BLaER1 (cell line): ENCODE measurements around the gene G3BP1.

Source experiments
- H3K27ac ChIP-seq: shearing (Covaris generic); formaldehyde crosslinking; 2 replicates; pipeline ENCODE4 v1.8.1; 2022
- H3K27me3 ChIP-seq: shearing (Covaris generic); formaldehyde crosslinking; 2 replicates; pipeline ENCODE4 v1.8.1; 2022
- H3K36me3 ChIP-seq: shearing (Covaris generic); formaldehyde crosslinking; 2 replicates; pipeline ENCODE4 v1.8.1; 2022
- H3K4me1 ChIP-seq: shearing (Covaris generic); formaldehyde crosslinking; 2 replicates; pipeline ENCODE4 v1.8.1; 2022
- H3K4me2 ChIP-seq: shearing (Covaris generic); formaldehyde crosslinking; 2 replicates; pipeline ENCODE4 v1.8.1; 2022
- H3K4me3 ChIP-seq: shearing (Covaris generic); formaldehyde crosslinking; 2 replicates; pipeline ENCODE4 v1.8.1; 2022
- H3K9ac ChIP-seq: shearing (Covaris generic); formaldehyde crosslinking; 2 replicates; pipeline ENCODE4 v1.8.1; 2022
- H3K9me3 ChIP-seq: shearing (Covaris generic); formaldehyde crosslinking; 2 replicates; pipeline ENCODE4 v1.8.1; 2022
- H4K20me1 ChIP-seq: shearing (Covaris generic); formaldehyde crosslinking; 2 replicates; pipeline ENCODE4 v1.8.1; 2022
- Cebpa-rat ChIP-seq: shearing (Covaris generic); IDR thresholded peaks from 2 replicates; pipeline ENCODE4 v1.8.1; 2022

G3BP1 gene

DNA sequence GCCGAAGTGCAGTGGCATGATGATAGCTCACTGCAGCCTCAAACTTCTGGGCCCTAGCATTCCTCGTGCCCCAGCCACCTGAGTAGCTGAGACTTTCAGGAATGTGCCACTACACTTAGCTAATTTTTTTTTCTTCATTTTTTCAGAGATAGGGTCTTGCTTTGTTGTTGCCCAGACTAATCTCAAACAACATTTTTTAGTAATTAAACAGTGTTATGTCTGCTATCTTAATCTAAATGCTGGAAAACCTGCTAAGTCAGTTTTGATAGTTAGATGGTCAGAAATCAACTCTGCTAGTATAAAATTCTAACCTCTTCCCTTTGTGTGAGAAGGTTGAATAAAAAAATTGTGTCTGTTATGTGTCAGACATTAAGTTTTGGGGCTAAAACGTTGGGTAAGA is 12.4 kb downstream of the G3BP1 start:
- Histone ChIP-seq H3K4me2 (peak overlapping the region; percentile 41), H4K20me1 (peaks cover 100% of the 10 kb centered on the region)

DNA sequence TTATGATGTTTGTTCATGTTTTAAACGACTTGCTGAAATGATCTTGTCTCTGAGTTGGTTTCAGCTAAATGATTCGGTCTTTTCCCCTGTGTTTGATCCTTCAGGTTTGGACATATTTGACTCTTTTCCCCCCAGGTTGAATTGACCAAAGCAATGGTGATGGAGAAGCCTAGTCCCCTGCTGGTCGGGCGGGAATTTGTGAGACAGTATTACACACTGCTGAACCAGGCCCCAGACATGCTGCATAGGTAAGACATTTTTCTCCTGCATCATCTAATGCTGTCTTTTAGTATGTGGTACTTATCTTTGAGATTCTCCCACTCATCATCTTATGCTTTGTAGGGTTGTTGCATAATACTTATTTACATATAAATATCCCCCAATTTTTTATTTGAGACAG is 14.7 kb downstream of the G3BP1 start:
- Histone ChIP-seq H3K9me3 (no peaks in the 10 kb centered on the region), H3K27ac (no peak overlapping the region), H3K9ac (no peak overlapping the region), H3K36me3 (peaks cover 63% of the 10 kb centered on the region), H3K4me1 (peaks cover 36% of the 10 kb centered on the region), H3K4me2 (no peak overlapping the region), H3K27me3 (no peaks in the 10 kb centered on the region), H4K20me1 (peaks cover 100% of the 10 kb centered on the region), H3K4me3 (no peak overlapping the region)
- no peak for TF ChIP-seq Cebpa-rat

More for the DNA sequence above, 12.4 kb downstream of the G3BP1 start:
- TF ChIP-seq Cebpa-rat, result no peak
- Histone ChIP-seq H3K36me3 (peaks cover 54% of the 10 kb centered on the region), H3K4me1 (peaks cover 59% of the 10 kb centered on the region), H3K9me3 (no peaks in the 10 kb centered on the region), H3K27me3 (no peaks in the 10 kb centered on the region), H3K4me3 (no peak overlapping the region), H3K27ac (no peak overlapping the region), H3K9ac (no peak overlapping the region)

DNA sequence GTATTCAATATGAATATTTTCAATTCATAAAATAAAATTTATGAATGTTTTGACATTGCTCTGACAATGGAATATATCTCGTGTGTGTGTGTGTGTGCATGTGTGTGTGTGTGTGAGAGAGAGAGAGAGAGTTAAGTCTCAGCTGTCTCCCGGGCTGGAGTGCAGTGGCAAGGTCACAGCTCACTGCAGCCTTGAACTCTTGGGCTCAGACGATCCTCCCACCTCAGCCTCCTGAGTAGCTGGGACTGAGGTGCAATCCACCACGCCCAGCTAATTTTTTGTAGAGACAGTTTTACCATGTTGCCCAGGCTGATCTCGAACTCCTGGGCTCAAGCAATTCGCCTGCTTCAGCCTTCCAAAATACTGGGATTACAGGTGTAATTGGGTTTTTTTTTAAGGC is 16.1 kb downstream of the G3BP1 start:
- no peak overlapping the region for H3K4me3 ChIP-seq
- peaks cover 100% of the 10 kb centered on the region for H4K20me1 ChIP-seq
- TF ChIP-seq Cebpa-rat, result no peak
- H3K27me3 ChIP-seq, result no peaks in the 10 kb centered on the region
- no peak overlapping the region for H3K27ac ChIP-seq
- no peak overlapping the region for H3K9ac ChIP-seq
- H3K4me1 ChIP-seq, result peaks cover 23% of the 10 kb centered on the region
- H3K36me3 ChIP-seq, result peaks cover 76% of the 10 kb centered on the region
- H3K9me3 ChIP-seq, result no peaks in the 10 kb centered on the region
- H3K4me2 ChIP-seq, result no peak overlapping the region

DNA sequence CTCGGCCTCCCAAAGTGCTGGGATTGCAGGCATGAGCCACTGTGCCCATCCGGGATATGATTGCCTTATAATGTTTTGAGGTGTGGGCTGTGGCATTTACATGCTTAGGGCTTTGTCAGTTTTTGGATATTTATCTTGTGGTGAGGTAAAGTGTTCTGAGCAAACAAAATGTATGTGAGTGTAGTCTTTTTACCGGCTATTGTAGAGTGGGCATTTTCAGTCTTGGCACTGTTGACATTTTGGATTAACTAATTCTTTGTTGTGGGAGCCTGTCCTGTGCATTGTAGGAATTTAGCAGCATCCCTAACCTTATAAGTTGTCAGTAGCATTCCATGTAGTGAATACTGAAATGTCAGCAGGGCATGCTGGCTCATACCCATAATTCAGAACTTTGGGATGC is 21.6 kb downstream of the G3BP1 start:
- H3K27ac ChIP-seq, result no peak overlapping the region
- H3K4me3 ChIP-seq, result no peak overlapping the region
- peaks cover 97% of the 10 kb centered on the region for H3K36me3 ChIP-seq
- H3K4me1 ChIP-seq, result no peaks in the 10 kb centered on the region
- no peak for TF ChIP-seq Cebpa-rat
- H3K27me3 ChIP-seq, result no peaks in the 10 kb centered on the region
- H3K4me2 ChIP-seq, result no peak overlapping the region
- no peaks in the 10 kb centered on the region for H3K9me3 ChIP-seq
- peaks cover 99% of the 10 kb centered on the region for H4K20me1 ChIP-seq
- H3K9ac ChIP-seq, result no peak overlapping the region

DNA sequence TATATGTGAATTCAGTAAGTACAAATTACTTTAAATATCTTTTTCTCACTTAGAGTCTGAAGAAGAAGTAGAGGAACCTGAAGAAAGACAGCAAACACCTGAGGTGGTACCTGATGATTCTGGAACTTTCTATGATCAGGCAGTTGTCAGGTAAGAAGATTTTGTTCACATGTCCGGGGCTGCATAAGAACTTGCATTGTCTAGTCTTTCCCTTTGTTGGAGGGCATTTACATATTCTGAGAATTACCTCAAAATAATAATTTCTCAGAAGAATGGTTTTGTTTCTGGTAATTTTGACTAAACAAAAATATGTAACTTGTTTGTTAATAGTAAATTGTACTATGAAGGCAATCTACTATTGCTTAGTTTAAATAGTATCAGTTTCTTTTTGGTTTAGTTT is 23.7 kb downstream of the G3BP1 start:
- Histone ChIP-seq H3K4me3 (no peak overlapping the region), H4K20me1 (peaks cover 99% of the 10 kb centered on the region), H3K27me3 (no peaks in the 10 kb centered on the region), H3K36me3 (peaks cover 97% of the 10 kb centered on the region), H3K27ac (no peak overlapping the region), H3K9ac (no peak overlapping the region), H3K4me2 (no peak overlapping the region), H3K4me1 (no peaks in the 10 kb centered on the region), H3K9me3 (no peaks in the 10 kb centered on the region)
- no peak for TF ChIP-seq Cebpa-rat

DNA sequence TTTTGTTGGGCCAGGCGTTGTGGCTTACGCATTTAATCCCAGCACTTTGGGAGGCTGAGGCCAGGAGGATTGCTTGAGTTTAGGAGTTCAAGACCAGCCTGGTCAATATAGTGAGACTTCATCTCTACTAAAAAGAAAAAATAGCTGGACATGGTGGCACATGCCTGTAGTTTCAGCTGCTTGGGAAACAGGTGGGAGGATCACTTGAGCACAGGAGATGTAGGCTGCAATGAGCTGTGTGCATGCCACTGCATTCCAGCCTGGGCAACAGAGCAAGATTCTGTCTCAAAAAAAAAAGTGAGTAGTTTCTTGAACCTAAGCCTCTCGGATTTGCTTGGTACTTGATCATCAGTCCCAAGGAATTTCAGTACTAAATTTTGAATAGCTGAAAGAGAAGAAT is 26.9 kb downstream of the G3BP1 start:
- Histone ChIP-seq H3K36me3 (peaks cover 97% of the 10 kb centered on the region), H3K9ac (no peak overlapping the region), H3K27ac (no peak overlapping the region), H3K4me2 (no peak overlapping the region), H3K27me3 (no peaks in the 10 kb centered on the region), H3K9me3 (no peaks in the 10 kb centered on the region), H4K20me1 (peaks cover 99% of the 10 kb centered on the region), H3K4me1 (peaks cover 17% of the 10 kb centered on the region), H3K4me3 (no peak overlapping the region)
- no peak for TF ChIP-seq Cebpa-rat

DNA sequence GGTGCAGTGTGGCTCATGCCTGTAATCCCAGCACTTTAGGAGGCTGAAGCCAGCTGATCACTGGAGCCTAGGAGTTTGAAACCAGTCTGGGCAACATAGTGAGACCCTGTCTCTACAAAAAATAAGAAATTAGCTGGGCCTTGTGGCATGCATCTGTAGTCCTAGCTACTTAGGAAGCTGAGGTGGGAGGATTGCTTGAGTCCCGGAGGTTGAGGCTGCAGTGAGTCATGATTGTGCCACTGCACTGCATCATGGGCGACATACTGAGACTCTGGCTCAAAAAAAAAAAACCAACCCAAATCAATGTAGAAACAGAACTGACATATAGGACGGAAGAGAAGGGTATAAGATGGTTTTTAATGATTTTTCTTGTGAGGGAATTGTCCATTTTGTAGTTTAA is 27.7 kb downstream of the G3BP1 start:
- Histone ChIP-seq H3K9ac (no peak overlapping the region), H3K27me3 (no peaks in the 10 kb centered on the region), H3K36me3 (peaks cover 97% of the 10 kb centered on the region), H3K4me2 (no peak overlapping the region), H3K4me1 (peaks cover 17% of the 10 kb centered on the region), H3K4me3 (no peak overlapping the region), H3K9me3 (no peaks in the 10 kb centered on the region), H3K27ac (no peak overlapping the region), H4K20me1 (peaks cover 99% of the 10 kb centered on the region)
- no peak for TF ChIP-seq Cebpa-rat

DNA sequence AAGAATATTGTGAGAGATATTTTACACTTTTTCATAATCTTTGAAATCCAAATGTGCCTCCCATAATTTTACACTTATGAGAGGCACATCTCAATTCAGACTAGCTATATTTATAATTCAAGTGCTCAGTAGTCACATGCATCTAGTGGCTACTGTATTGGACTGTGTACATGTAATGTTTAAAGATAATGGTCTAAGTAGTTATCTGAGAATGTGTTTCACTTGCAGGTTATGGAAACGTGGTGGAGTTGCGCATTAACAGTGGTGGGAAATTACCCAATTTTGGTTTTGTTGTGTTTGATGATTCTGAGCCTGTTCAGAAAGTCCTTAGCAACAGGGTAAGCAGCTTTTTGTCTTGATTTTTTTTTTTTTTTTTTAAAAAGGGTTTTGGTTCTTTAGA is 28.8 kb downstream of the G3BP1 start:
- H3K9me3 ChIP-seq, result no peaks in the 10 kb centered on the region
- H3K4me3 ChIP-seq, result no peak overlapping the region
- H3K27me3 ChIP-seq, result no peaks in the 10 kb centered on the region
- H3K4me2 ChIP-seq, result no peak overlapping the region
- no peak overlapping the region for H3K27ac ChIP-seq
- H3K9ac ChIP-seq, result no peak overlapping the region
- peaks cover 95% of the 10 kb centered on the region for H3K36me3 ChIP-seq
- no peak for TF ChIP-seq Cebpa-rat
- H3K4me1 ChIP-seq, result peaks cover 17% of the 10 kb centered on the region
- peaks cover 98% of the 10 kb centered on the region for H4K20me1 ChIP-seq

DNA sequence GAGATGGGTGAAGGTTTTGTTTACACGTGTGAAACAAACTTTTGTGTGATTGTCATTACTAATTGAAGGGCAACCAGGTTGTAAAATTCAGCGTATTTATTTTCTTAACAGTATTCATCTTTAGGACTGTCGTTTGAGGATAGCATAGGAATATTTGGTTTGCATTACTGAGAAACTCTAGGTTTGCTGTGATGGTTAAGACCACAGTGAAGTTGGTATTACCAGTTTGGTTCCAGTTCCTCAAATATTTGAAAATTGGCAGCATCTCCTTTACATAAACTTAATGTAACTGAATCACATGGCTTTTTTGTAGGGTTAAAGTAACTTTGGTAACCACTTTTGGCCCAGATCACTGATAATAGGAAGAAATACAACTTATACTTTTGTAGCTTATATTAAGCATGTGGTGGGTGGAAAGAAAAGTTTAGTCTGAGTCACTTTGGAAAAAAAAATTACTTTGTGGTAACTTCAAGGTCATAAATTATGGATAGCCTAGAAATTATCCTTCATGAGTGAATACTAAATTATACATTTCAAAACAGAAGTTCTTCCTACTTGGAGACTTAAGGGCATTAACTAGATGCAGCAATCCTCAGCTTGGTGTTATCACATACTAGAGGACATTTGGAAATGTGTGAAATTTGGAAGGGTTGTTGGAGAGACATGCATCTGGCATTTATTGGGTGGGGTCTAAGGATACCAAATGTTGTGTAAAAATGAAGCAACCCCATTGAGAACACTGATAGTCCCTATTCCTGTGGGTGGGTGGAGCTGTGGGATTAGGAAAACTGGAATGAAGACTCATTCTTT is 33.9 kb downstream of the G3BP1 start:
- peaks cover 95% of the 10 kb centered on the region for H4K20me1 ChIP-seq
- TF ChIP-seq Cebpa-rat, result no peak
- H3K4me3 ChIP-seq, result no peak overlapping the region
- peaks cover 97% of the 10 kb centered on the region for H3K36me3 ChIP-seq
- H3K4me1 ChIP-seq, result peaks cover 17% of the 10 kb centered on the region
- no peaks in the 10 kb centered on the region for H3K27me3 ChIP-seq
- H3K4me2 ChIP-seq, result no peak overlapping the region
- no peaks in the 10 kb centered on the region for H3K9me3 ChIP-seq
- no peak overlapping the region for H3K9ac ChIP-seq
- H3K27ac ChIP-seq, result no peak overlapping the region

DNA sequence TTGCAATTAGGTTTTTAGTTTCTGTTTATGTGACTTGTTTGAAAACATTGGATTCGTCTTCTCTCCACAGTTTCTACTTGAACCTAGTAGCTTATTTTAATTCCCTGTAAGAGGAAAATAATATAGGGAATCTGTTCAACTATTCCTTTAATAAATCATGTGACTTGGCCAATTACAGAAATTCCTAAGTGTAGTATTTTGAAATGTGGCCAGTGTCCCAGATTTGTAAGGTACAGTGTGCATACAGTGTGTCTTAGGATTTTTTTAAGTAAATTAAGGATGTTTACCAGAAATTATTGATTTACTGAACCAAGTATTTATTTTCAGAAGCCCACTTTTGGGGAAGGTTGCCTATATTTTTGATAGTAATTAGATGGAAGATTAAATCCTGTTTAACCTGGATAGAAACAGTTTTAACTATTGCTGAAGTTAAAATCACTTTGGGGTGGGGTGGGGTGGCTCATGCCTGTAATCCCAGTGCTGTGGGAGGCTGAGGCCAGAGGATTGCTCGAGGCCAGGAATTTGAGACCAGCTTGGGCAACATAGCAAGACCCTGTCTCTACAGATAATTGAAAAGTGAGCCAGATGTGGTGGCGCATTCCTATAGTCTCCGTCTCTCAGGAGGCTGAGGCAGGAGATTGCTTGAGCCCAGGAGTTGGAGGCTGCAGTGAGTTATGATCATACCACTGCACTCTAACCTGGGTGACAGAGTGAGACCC is 36.9 kb downstream of the G3BP1 start:
- no peak overlapping the region for H3K27ac ChIP-seq
- no peak for TF ChIP-seq Cebpa-rat
- H3K36me3 ChIP-seq, result peaks cover 94% of the 10 kb centered on the region
- no peak overlapping the region for H3K9ac ChIP-seq
- H3K4me1 ChIP-seq, result no peaks in the 10 kb centered on the region
- H4K20me1 ChIP-seq, result peaks cover 89% of the 10 kb centered on the region
- H3K9me3 ChIP-seq, result no peaks in the 10 kb centered on the region
- H3K4me3 ChIP-seq, result no peak overlapping the region
- H3K4me2 ChIP-seq, result no peak overlapping the region
- no peaks in the 10 kb centered on the region for H3K27me3 ChIP-seq
